IPS-18c (cell line): ENCODE results near the gene GPHA2.

Experiments
- H3K4me3 ChIP-seq: 2 replicates; pipeline ENCODE4 v1.7.0; 2013; ENCODE audit warnings: low read depth, mild to moderate bottlenecking, low read length, moderate library complexity; ENCODE audit not compliant: insufficient read depth
- H3K9me3 ChIP-seq: one replicate; pipeline ENCODE4 v1.6.1; 2013; ENCODE audit warnings: mild to moderate bottlenecking, low read length, moderate library complexity; ENCODE audit not compliant: control insufficient read depth, insufficient read depth

GPHA2 gene

GRCh38 chr11:64917663-64917995, 18.1 kb downstream of the GPHA2 start:
- Histone ChIP-seq H3K4me3 (peak overlapping the region; percentile 40; the same call in 1 of the 2 replicates), H3K9me3 (no peaks in the 10 kb centered on the region)

- Histone ChIP-seq H3K4me3 (peak within 1 kb of the TSS; percentile 89), H3K9me3 (no peaks in the 10 kb centered on the region)
These were observed 18.7 kb downstream of the GPHA2 start, which contains the start of gene ATG2A for GRCh38 chr11:64916775-64917662. Gene ATG2A, minus strand, starts transcription at chr11:64917209. Its CDS starts 74 bp downstream, at chr11:64917135.

GRCh38 chr11:64916040-64916774, 19.5 kb downstream of the GPHA2 start:
- H3K9me3 ChIP-seq, result no peaks in the 10 kb centered on the region
- H3K4me3 ChIP-seq, result peak overlapping the region; percentile 89

- Histone ChIP-seq H3K4me3 (0 out of 2 replicates have a peak overlapping the region, but pooled peaks have one; percentile 89), H3K9me3 (no peaks in the 10 kb centered on the region)
These were observed 20.3 kb downstream of the GPHA2 start for GRCh38 chr11:64915376-64915887.

GRCh38 chr11:64914123-64914522, 21.6 kb downstream of the GPHA2 start:
- Histone ChIP-seq H3K9me3 (no peaks in the 10 kb centered on the region), H3K4me3 (no peak overlapping the region)

- Histone ChIP-seq H3K4me3 (no peak overlapping the region), H3K9me3 (no peaks in the 10 kb centered on the region)
These were observed 22.4 kb downstream of the GPHA2 start for GRCh38 chr11:64913171-64913727.

GRCh38 chr11:64911689-64912088, 24.0 kb downstream of the GPHA2 start:
- H3K9me3 ChIP-seq, result no peaks in the 10 kb centered on the region

GRCh38 chr11:64911142-64911541, 24.6 kb downstream of the GPHA2 start:
- H3K9me3 ChIP-seq, result no peaks in the 10 kb centered on the region
- no peak overlapping the region for H3K4me3 ChIP-seq

More at GRCh38 chr11:64911689-64912088, 24.0 kb downstream of the GPHA2 start:
- H3K4me3 ChIP-seq, result no peak overlapping the region

GRCh38 chr11:64910451-64911093, 25.1 kb downstream of the GPHA2 start:
- no peak overlapping the region for H3K4me3 ChIP-seq
- no peaks in the 10 kb centered on the region for H3K9me3 ChIP-seq

- H3K9me3 ChIP-seq, result no peaks in the 10 kb centered on the region
- H3K4me3 ChIP-seq, result no peak overlapping the region
These were observed 25.9 kb downstream of the GPHA2 start for GRCh38 chr11:64909653-64910343.

- Histone ChIP-seq H3K9me3 (no peaks in the 10 kb centered on the region), H3K4me3 (no peak overlapping the region)
These were observed 26.9 kb downstream of the GPHA2 start for GRCh38 chr11:64908766-64909165.

- Histone ChIP-seq H3K9me3 (no peaks in the 10 kb centered on the region), H3K4me3 (no peak overlapping the region)
These were observed 29.4 kb downstream of the GPHA2 start for GRCh38 chr11:64906314-64906635.

GRCh38 chr11:64905516-64906313, 30.0 kb downstream of the GPHA2 start:
- H3K4me3 ChIP-seq, result no peak overlapping the region
- no peaks in the 10 kb centered on the region for H3K9me3 ChIP-seq

- Histone ChIP-seq H3K9me3 (no peaks in the 10 kb centered on the region), H3K4me3 (no peak overlapping the region)
These were observed 32.3 kb downstream of the GPHA2 start for GRCh38 chr11:64903291-64903833.

- H3K9me3 ChIP-seq, result no peaks in the 10 kb centered on the region
- H3K4me3 ChIP-seq, result no peak overlapping the region
These were observed 33.4 kb downstream of the GPHA2 start for GRCh38 chr11:64902102-64902900.
